ENCODE measurements around the gene RAMP3. TPM values are rescaled to one million over a fixed set of nuclear protein-coding genes. Genes with fewer than 3 reads are reported as not detected.
A peak's percentile ranks its signal among the peaks of the same experiment; 100 is the strongest.

RAMP3 gene
- total RNA-seq, 2 donors from 2014 or later = not detected

GRCh38 chr7:45220846-45221618 lies 63.4 kb downstream of the RAMP3 start:
- H3K27ac Mint-ChIP-seq = no peak overlapping the region
- WGBS, 2 experiments (ENCODE audit: insufficient coverage in 1 of 2, insufficient read length in 1 of 2) = 64 to 84% methylated on average over 7 to 11 of the region's 11 CpGs

GRCh38 chr7:45221896-45222604 lies 64.5 kb downstream of the RAMP3 start:
- Mint-ChIP-seq H3K36me3 (ENCODE audit: low read depth) (no peaks in the 10 kb centered on the region), H3K4me1 (peaks cover 9% of the 10 kb centered on the region)
- H3K27me3 ChIP-seq (ENCODE audit: control insufficient read depth, insufficient read depth, low read length, poor library complexity, severe bottlenecking) = no peaks in the 10 kb centered on the region

More at GRCh38 chr7:45220846-45221618, 63.4 kb downstream of the RAMP3 start:
- TF ChIP-seq, protein P1, sequence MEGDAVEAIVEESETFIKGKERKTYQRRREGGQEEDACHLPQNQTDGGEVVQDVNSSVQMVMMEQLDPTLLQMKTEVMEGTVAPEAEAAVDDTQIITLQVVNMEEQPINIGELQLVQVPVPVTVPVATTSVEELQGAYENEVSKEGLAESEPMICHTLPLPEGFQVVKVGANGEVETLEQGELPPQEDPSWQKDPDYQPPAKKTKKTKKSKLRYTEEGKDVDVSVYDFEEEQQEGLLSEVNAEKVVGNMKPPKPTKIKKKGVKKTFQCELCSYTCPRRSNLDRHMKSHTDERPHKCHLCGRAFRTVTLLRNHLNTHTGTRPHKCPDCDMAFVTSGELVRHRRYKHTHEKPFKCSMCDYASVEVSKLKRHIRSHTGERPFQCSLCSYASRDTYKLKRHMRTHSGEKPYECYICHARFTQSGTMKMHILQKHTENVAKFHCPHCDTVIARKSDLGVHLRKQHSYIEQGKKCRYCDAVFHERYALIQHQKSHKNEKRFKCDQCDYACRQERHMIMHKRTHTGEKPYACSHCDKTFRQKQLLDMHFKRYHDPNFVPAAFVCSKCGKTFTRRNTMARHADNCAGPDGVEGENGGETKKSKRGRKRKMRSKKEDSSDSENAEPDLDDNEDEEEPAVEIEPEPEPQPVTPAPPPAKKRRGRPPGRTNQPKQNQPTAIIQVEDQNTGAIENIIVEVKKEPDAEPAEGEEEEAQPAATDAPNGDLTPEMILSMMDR (conservative IDR thresholded peaks at IDR 0.05) = no peak
- Mint-ChIP-seq H3K36me3 (ENCODE audit: low read depth) (no peaks in the 10 kb centered on the region), H3K4me3 (no peak overlapping the region), H3K4me1 (peaks cover 9% of the 10 kb centered on the region), H3K27me3 (ENCODE audit: insufficient read depth) (peaks cover 7% of the 10 kb centered on the region), H3K9me3 (no peaks in the 10 kb centered on the region)
- H3K9me3 ChIP-seq (ENCODE audit: control insufficient read depth, low read length) = no peaks in the 10 kb centered on the region
- H3K27ac ChIP-seq (ENCODE audit: low read depth, low read length) = no peak overlapping the region
- H3K4me3 ChIP-seq (ENCODE audit: low read length) = no peak overlapping the region
- no peak overlapping the region for H3K9ac ChIP-seq (ENCODE audit: extremely low read depth, low read length, poor library complexity, severe bottlenecking)
- no peaks in the 10 kb centered on the region for H3K36me3 ChIP-seq (ENCODE audit: control insufficient read depth, insufficient read depth, low read length)
- H3K27me3 ChIP-seq (ENCODE audit: control insufficient read depth, insufficient read depth, low read length, poor library complexity, severe bottlenecking) = no peaks in the 10 kb centered on the region
- DNase-seq = peak; percentile 36
- H3K4me1 ChIP-seq (ENCODE audit: control insufficient read depth, insufficient read depth, low read length) = no peaks in the 10 kb centered on the region

DNA sequence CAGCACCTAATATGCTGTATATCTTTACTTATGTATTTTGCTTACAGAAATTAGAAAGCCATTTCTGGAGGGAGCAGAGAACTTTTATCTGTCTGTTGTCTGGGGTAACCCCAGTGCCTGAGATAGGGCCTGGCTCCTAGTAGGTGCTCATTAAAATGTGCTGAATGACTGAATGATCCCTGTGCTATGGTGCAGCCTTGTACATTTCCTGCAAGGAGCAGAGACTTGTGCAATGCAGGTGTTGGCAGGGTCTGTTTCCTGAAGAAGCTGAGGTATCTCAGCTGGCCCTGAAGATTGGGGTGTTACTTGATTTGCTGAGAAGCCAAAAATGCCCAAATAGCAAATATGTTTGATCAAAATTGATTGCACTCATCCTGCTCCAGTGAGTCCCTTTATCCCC lies 65.5 kb downstream of the RAMP3 start:
- H3K9me3 ChIP-seq (ENCODE audit: control insufficient read depth, low read length) = no peaks in the 10 kb centered on the region
- Mint-ChIP-seq H3K4me1 (peaks cover 9% of the 10 kb centered on the region), H3K27ac (no peak overlapping the region), H3K9me3 (no peaks in the 10 kb centered on the region), H3K4me3 (no peak overlapping the region), H3K36me3 (ENCODE audit: low read depth) (no peaks in the 10 kb centered on the region), H3K27me3 (ENCODE audit: insufficient read depth) (peaks cover 2% of the 10 kb centered on the region)
- DNase-seq = no peak
- no peaks in the 10 kb centered on the region for H3K27me3 ChIP-seq (ENCODE audit: control insufficient read depth, insufficient read depth, low read length, poor library complexity, severe bottlenecking)
- no peak overlapping the region for H3K9ac ChIP-seq (ENCODE audit: extremely low read depth, low read length, poor library complexity, severe bottlenecking)
- no peaks in the 10 kb centered on the region for H3K36me3 ChIP-seq (ENCODE audit: control insufficient read depth, insufficient read depth, low read length)
- TF ChIP-seq, protein P1 (conservative IDR thresholded peaks at IDR 0.05) = no peak
- no peak overlapping the region for H3K27ac ChIP-seq (ENCODE audit: low read depth, low read length)
- H3K4me1 ChIP-seq (ENCODE audit: control insufficient read depth, insufficient read depth, low read length) = no peaks in the 10 kb centered on the region
- H3K4me3 ChIP-seq (ENCODE audit: low read length) = no peak overlapping the region

More at GRCh38 chr7:45221896-45222604, 64.5 kb downstream of the RAMP3 start:
- no peaks in the 10 kb centered on the region for H3K36me3 ChIP-seq (ENCODE audit: control insufficient read depth, insufficient read depth, low read length)
- Mint-ChIP-seq H3K27me3 (ENCODE audit: insufficient read depth) (peaks cover 2% of the 10 kb centered on the region), H3K9me3 (no peaks in the 10 kb centered on the region), H3K27ac (no peak overlapping the region), H3K4me3 (no peak overlapping the region)
- no peak overlapping the region for H3K9ac ChIP-seq (ENCODE audit: extremely low read depth, low read length, poor library complexity, severe bottlenecking)
- no peak overlapping the region for H3K27ac ChIP-seq (ENCODE audit: low read depth, low read length)
- H3K4me3 ChIP-seq (ENCODE audit: low read length) = no peak overlapping the region
- TF ChIP-seq, protein P1 (conservative IDR thresholded peaks at IDR 0.05) = no peak
- DNase-seq = peak; percentile 30
- no peaks in the 10 kb centered on the region for H3K4me1 ChIP-seq (ENCODE audit: control insufficient read depth, insufficient read depth, low read length)
- H3K9me3 ChIP-seq (ENCODE audit: control insufficient read depth, low read length) = no peaks in the 10 kb centered on the region
- WGBS, 2 experiments (ENCODE audit: insufficient coverage in 1 of 2, insufficient read length in 1 of 2) = 92 to 95% methylated on average over 6 to 7 of the region's 7 CpGs
